Left ventricle myocardium inferior (tissue), 1 donor: ENCODE measurements around the gene CCR7. TPM values are rescaled to one million over a fixed set of nuclear protein-coding genes. Genes with fewer than 3 reads are reported as not detected.
"Not testable (repeated sequence)": the region's sequence is repeated elsewhere in the genome, so short reads cannot be mapped to it uniquely, and the experiment has no call there.

Source experiments
- DNase-seq: peaks from one replicate; pipeline ENCODE4 v3.0.0-alpha.2; 2020
- H3K27ac ChIP-seq: fragments of 200-600 bp; replicated peaks from 2 replicates; pipeline ENCODE4 v1.8.0; 2021
- H3K27me3 ChIP-seq: fragments of 200-600 bp; 2 replicates; pipeline ENCODE4 v1.8.0; 2021; ENCODE audit warnings: low read depth
- H3K36me3 ChIP-seq: fragments of 200-600 bp; 2 replicates; pipeline ENCODE4 v1.8.0; 2021
- H3K4me1 ChIP-seq: fragments of 200-600 bp; 2 replicates; pipeline ENCODE4 v1.8.0; 2021
- H3K4me3 ChIP-seq: fragments of 200-600 bp; 2 replicates; pipeline ENCODE4 v1.8.0; 2021; ENCODE audit warnings: mild to moderate bottlenecking, moderate library complexity
- H3K9me3 ChIP-seq: fragments of 200-600 bp; replicated peaks from 2 replicates; pipeline ENCODE4 v1.8.0; 2021
- CTCF ChIP-seq: fragments of 200-600 bp; IDR thresholded peaks from 2 replicates; pipeline ENCODE4 v1.8.0; 2021; ENCODE audit warnings: antibody characterized with exemption, mild to moderate bottlenecking, borderline replicate concordance
- intact Hi-C: fragments of 100-400 bp; cut with micrococcal nuclease; formaldehyde crosslinking; loops from one replicate; pipeline ENCODE4 v1.11.0; 2022
- total RNA-seq: library from RNA; stranded (reverse); fragmentation: NEBNext Ultra II Directional; extraction: Animal tissue kit (Norgen Biotek cat#: 25700); gene quantifications from one replicate; pipeline ENCODE4 v1.2.1, GENCODE V29; 2021
- donor health status: DM: no; HTN: yes; CAD: no; lungs with severe emphysema.

CCR7 gene
- total RNA-seq, 1 donor from 2014 or later: not detected

GRCh38 chr17:40548982-40549685 lies 16.1 kb downstream of the CCR7 start:
- no peak overlapping the region for H3K4me3 ChIP-seq
- H3K27ac ChIP-seq: peak overlapping the region; percentile 92
- H3K4me1 ChIP-seq: peaks cover 58% of the 10 kb centered on the region
- H3K9me3 ChIP-seq: no peaks in the 10 kb centered on the region
- H3K36me3 ChIP-seq: no peaks in the 10 kb centered on the region
- H3K27me3 ChIP-seq: no peaks in the 10 kb centered on the region
- DNase-seq: no peak
- intact Hi-C loops: no loop called here
- no peak for TF ChIP-seq CTCF

- Histone ChIP-seq H3K4me3 (no peak overlapping the region), H3K9me3 (no peaks in the 10 kb centered on the region), H3K27ac (peak overlapping the region; percentile 92), H3K27me3 (no peaks in the 10 kb centered on the region), H3K4me1 (peaks cover 58% of the 10 kb centered on the region), H3K36me3 (no peaks in the 10 kb centered on the region)
- DNase-seq: no peak
- TF ChIP-seq CTCF: no peak
- intact Hi-C loops: no loop called here
These were observed 16.7 kb downstream of the CCR7 start for GRCh38 chr17:40548491-40548981.

- no peak overlapping the region for H3K4me3 ChIP-seq
- no peaks in the 10 kb centered on the region for H3K9me3 ChIP-seq
- no peaks in the 10 kb centered on the region for H3K36me3 ChIP-seq
- intact Hi-C loops: no loop called here
- no peaks in the 10 kb centered on the region for H3K27me3 ChIP-seq
- TF ChIP-seq CTCF: no peak
- peak overlapping the region; percentile 92 for H3K27ac ChIP-seq
- peaks cover 58% of the 10 kb centered on the region for H3K4me1 ChIP-seq
- DNase-seq: no peak
These were observed 17.3 kb downstream of the CCR7 start for GRCh38 chr17:40547785-40548478.

- Histone ChIP-seq H3K4me3 (no peak overlapping the region), H3K27ac (no peak overlapping the region), H3K9me3 (no peaks in the 10 kb centered on the region), H3K27me3 (no peaks in the 10 kb centered on the region), H3K36me3 (no peaks in the 10 kb centered on the region), H3K4me1 (peaks cover 58% of the 10 kb centered on the region)
- DNase-seq: no peak
- TF ChIP-seq CTCF: no peak
- intact Hi-C loops: no loop called here
These were observed 18.0 kb downstream of the CCR7 start for GRCh38 chr17:40547079-40547784.

- H3K27me3 ChIP-seq, H3K9me3 ChIP-seq, DNase-seq, intact Hi-C loops, H3K4me3 ChIP-seq, H3K36me3 ChIP-seq, H3K27ac ChIP-seq: not testable (repeated sequence)
- peaks cover 58% of the 10 kb centered on the region for H3K4me1 ChIP-seq
These were observed 18.8 kb downstream of the CCR7 start for GRCh38 chr17:40546497-40546896.
